ENCODE data around the gene MYO5B.
A peak's percentile ranks its signal among the peaks of the same experiment; 100 is the strongest.
"Not testable (repeated sequence)": the region's sequence is repeated elsewhere in the genome, so short reads cannot be mapped to it uniquely, and the experiment has no call there.

Gene MYO5B

GRCh38 chr18:49907346-49907929 lies 287.5 kb downstream of the MYO5B start:
- no peak for DNase-seq

DNA sequence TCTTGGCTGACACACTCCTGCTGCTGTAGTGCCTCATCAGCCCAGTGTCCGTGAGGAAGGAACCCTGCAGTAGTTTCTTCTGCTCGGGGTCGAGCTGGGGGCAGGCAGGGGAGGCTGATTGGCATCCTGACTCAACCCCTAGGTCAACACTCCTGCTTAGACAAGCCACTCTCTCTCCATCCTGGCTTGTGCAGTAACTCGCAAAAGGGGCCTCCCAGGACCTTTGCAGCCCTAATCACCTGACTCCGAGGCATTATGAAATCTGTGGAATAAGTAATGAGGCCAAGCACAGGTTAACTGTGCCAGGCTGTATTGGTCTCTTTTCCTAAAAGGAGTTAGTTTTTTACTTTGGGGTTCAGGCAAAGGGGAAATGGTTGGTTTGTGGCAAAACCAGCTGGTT lies 289.2 kb downstream of the MYO5B start:
- no peak for DNase-seq

- DNase-seq, result no peak
Observed at GRCh38 chr18:49904871-49905555, 289.9 kb downstream of the MYO5B start.

- DNase-seq, result no peak
Observed at GRCh38 chr18:49901862-49902340, 293.0 kb downstream of the MYO5B start.

- DNase-seq, result no peak
Observed at GRCh38 chr18:49899657-49900330, 295.2 kb downstream of the MYO5B start.

DNA sequence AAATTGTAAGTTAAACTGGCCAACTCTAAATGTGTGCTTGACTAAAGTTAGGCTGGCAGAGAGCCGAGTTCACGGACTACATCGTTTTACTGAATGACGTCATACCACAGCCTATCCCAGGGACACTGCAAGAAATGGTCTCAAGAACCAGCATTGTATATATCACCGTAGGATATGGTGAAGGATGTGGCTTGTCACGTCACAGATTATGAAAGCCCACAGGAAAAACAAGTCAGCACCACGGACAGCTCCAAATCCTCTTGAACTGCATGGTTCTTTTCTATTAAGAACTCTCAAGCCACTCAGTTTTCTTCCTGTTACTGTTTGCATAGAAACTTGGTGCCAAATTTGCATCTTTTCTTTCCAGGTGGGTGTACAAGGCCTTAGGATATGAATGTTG lies 296.5 kb downstream of the MYO5B start:
- peak; percentile 61 for DNase-seq

GRCh38 chr18:49894517-49895226 lies 300.3 kb downstream of the MYO5B start:
- no peak for DNase-seq

DNA sequence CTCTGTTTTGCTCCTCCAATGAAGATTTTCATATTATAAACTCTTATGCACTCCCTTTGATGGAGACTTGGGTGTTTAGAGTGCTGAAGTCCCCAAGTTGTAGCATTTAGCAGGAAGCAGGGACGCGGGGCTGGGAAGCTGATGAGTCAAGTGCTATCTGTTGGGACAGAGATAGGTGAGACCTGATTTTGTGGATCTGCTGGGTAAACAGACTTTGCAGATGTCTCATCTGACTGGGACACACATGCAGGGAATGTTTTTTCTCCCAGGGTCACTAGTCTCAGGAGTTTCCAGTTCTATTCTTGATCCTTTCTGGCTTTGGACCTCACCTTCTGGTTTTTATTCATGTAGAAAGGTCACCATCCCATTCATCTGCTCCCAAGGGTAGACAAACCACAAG lies 301.9 kb downstream of the MYO5B start:
- no peak for DNase-seq

DNA sequence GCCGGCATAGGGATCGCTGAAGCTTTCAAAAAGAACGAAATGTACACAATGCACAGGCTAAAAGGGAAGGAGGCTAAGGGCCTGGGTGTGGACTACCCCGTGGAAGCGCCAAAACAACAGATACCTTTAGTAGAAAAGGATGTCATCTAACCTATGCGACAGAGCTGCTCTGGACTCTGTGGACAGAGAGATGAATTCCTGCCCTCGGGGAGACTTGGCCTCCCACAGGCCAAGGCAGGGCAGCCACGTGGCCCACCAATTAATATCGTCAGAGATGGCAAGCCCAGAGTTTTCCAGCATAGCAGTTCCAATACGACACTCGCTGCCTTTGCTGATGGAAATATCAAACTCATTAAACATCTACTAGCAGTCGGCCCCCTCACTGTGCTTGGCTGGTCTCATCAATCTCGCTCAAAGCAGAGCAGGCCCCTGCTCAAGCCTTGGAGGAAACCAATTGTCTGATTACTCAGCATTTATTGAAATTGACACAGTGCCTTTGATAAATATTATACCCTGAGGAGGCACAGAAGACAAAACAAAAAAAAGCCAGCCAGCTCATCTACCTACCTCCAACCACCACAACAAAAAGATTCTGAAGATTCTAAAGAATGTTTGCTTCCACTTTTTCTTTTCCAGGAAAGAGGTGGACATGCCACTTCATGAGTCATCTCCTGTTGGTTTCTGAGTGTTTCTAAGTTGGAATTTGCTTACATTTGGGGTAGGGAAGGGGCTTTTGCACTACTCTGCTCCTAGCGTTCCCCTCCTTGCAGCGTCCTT lies 302.6 kb downstream of the MYO5B start:
- DNase-seq, result no peak

DNA sequence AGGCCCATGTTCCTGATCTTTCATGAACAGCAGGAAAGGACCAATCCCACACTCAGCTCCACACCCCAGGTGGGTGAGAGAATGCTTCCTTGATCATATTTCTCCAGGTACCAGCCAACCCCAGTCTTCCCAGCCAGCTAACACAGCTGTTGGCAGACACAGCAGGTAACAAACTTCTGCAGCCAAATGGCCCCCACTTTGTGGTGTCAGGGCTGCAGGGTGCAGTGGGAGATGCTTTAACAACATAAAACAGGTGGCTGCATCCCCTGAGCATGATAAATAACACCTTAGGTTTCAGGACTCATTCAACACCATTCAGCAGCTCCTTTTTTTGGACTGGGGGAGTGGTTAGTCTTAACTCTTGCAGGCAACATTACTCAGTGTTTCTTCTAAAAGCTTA lies 304.9 kb downstream of the MYO5B start:
- DNase-seq, result no peak

DNA sequence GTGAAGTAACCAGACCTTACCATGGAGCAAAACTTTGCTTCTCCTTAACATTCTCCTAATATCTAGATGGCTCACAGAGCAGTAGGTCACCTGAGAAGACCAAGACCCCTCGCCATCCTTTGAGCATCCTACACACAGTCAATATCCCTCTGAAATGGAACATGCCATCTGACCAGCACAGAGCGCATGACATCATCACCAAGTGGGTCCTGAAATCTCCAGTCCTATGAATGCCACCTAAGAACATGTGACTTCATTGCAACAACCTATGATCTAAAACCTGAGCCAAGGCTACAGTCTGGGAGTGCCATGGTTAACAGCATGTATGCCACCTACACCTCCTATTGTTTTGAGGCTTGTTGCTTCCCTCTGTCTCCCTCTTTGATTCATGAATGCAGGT lies 305.4 kb downstream of the MYO5B start:
- not testable (repeated sequence) for DNase-seq

DNA sequence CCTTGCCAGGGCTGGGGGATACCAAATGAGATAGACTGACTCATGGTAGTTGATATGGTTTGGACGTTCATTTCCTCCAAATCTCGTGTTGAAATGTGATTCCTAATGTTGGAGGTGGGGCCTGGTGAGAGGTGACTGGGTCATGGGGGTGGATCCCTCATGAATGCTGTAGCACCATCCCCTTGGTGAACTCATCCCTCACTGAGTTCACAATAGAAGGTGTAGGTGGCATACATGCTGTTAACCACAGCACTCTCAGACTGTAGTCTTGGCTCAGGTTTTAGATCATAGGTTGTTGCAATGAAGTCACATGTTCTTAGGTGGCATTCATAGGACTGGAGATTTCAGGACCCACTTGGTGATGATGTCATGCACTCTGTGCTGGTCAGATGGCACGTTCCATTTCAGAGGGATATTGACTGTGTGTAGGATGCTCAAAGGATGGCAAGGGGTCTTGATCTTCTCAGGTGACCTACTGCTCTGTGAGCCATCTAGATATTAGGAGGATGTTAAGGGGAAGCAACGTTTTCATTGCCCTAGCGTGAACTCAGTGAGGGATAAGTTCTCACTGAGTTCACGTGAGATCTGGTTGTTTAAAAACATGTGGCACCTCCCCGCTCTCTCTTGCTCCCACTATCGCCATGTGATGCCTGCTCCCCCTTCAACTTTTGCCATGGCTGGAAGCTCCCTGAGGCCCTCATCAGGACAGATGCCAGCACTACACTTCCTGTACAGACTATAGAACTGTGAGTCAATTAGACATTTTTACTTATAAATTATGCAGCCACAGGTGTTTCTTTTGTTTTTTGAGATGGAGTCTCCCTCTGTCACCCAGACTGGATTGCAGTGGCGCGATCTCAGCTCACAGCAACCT lies 307.8 kb downstream of the MYO5B start:
- DNase-seq, result no peak

GRCh38 chr18:49884959-49885358 lies 310.0 kb downstream of the MYO5B start:
- DNase-seq, result no peak

DNA sequence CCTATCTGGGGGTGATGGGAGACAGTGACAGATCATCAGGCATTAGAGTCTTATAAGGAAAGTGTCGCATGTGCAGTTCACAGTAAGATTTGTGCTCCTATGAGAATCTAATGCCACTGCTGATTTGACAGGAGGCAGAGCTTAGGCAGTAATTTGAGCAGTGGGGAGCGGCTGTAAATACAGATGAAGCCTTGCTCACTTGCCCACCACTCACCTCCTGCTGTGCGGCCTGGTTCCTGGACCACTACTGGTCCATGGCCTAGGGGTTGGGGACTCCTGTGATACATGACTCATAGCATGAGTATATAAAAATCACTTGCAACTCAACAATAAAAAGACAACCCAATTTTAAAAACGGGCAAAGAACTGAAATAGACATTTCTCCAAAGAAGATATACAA lies 310.5 kb downstream of the MYO5B start:
- no peak for DNase-seq

- DNase-seq, result no peak
Observed at GRCh38 chr18:49880661-49881060, 314.3 kb downstream of the MYO5B start.

GRCh38 chr18:49879271-49879580 lies 315.7 kb downstream of the MYO5B start:
- DNase-seq, result no peak

DNA sequence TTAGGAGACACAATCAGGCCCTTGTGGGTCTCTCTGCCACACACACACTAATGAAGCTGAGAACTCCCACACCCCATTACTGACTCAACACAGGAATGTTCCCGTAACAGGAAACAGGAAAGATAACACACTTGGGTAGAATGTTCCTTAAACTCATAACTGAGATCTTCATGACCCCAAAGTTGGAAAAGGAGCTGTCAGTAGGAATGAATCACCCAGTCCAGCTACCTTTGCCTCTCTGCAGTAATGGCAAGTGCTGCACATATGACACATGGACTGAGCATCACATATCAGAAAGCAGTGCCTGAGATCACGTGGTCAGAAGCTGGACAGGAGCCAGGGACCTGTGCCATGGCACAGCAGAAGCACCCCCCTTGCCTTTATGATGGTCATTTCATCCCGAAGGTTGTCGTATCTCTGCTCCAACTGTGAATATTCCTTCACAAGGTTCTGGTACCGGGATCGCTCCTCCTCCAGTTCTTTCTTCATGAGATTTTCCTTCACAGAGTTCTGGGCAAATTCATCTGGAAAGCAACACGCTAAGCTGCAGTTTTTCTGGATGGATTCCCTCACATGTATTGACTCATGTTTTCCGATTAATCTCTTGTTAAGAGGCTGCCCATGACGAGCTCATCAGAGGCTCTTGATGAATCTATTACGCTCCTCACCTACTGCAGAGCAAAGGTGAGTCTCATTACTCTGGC lies 316.2 kb downstream of the MYO5B start:
- no peak for DNase-seq

DNA sequence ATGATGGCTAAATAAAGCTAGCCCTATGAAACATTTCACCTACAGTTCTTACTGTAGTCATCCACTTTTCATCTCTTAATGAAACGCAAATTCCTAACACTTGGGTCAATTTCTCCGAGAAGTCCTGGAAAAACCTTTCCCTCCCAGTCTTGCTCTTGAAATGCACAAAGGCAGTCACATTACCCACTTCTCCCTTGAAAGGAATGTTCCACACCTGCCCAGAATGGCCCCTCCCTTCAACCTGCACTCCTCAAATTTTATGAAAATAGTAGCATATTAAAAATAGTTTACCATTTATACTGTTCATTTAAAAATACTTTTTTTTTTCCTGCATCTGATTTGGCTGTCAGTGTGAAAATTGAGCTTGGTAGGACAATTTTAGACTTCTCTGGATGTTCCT lies 316.9 kb downstream of the MYO5B start:
- no peak for DNase-seq

DNA sequence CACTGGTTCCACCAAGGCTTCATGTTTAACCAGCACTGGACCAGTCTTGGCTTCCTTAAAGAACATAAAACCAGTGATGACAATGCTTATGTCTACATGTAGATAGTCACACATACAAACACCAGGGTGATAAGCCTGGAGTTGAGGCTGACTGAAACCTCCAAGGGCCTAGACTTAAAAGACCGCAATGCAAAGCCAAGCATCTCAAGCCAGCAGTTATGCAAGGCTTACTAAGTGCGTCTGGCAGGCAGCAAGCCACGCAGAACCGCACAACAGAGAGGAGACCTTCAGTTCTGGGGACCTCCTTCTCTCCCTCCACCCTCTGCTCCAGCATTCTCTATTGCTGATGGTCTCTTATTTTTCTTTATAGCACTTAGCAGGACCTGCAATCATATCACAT lies 318.4 kb downstream of the MYO5B start:
- no peak for DNase-seq

GRCh38 chr18:49875783-49876182 lies 319.2 kb downstream of the MYO5B start:
- no peak for DNase-seq

- DNase-seq, result no peak
Observed at GRCh38 chr18:49875155-49875554, 319.8 kb downstream of the MYO5B start.
